ENCODE data around the gene TAF3.

GRCh38 chr10:7937315-7937945, 119.1 kb downstream of the TAF3 start:
- TF ChIP-seq POLR2A (IDR thresholded peaks at IDR 0.05) (no peak), CTCF (IDR thresholded peaks at IDR 0.05) (no peak), EP300 (IDR thresholded peaks at IDR 0.05) (no peak), POLR2AphosphoS5 (IDR thresholded peaks at IDR 0.05) (no peak)
